Measurements from ENCODE around the gene PRSS48.

- TF ChIP-seq ESRRA (IDR thresholded peaks at IDR 0.05; ENCODE audit: low read length) (no peak), CTCF (IDR thresholded peaks at IDR 0.05 in 2 of 3, conservative IDR thresholded peaks at IDR 0.05 in 1 of 3; ENCODE audit: control insufficient read depth in 2 of 3, extremely low read depth in 1 of 3, insufficient read depth in 1 of 3, low read depth in 3 of 3, low read length in 3 of 3) (no peak), SMAD1 (IDR thresholded peaks at IDR 0.05; ENCODE audit: low read depth, partially characterized antibody) (no peak), ATF7 (IDR thresholded peaks at IDR 0.05; ENCODE audit: low read depth) (no peak), PBX3 (IDR thresholded peaks at IDR 0.05; ENCODE audit: insufficient replicate concordance, low read depth, low read length) (no peak), RAD51 (IDR thresholded peaks at IDR 0.05) (no peak), EZH2 (IDR thresholded peaks at IDR 0.05; ENCODE audit: borderline replicate concordance, control insufficient read depth, low read depth, low read length) (no peak), ETV6 (conservative IDR thresholded peaks at IDR 0.05 in 1 of 2, IDR thresholded peaks at IDR 0.05 in 1 of 2; ENCODE audit: borderline replicate concordance in 1 of 2, low read depth in 1 of 2) (no peak), CUX1 (IDR thresholded peaks at IDR 0.05; ENCODE audit: insufficient replicate concordance, low read depth, low read length) (no peak)
These were observed 62.5 kb downstream of the PRSS48 start for GRCh38 chr4:151339467-151339866.

Measured in GM12878 (cell line).